Brain pericyte (primary cell): ENCODE data around the gene MCUB.

ENCODE experiments used
- DNase-seq: peaks from one replicate; pipeline ENCODE4 v3.0.0-alpha.2; 2012; ENCODE audit warnings: low read depth, low spot score

Gene MCUB

GRCh38 chr4:109729718-109730618, 169.9 kb downstream of the MCUB start, which contains the start of gene PLA2G12A:
Gene PLA2G12A, minus strand, starts transcription at chr4:109730070. Its CDS starts 261 bp downstream, at chr4:109729809.
- peak; percentile 41 for DNase-seq

- DNase-seq, result no peak
These were observed 170.8 kb downstream of the MCUB start for GRCh38 chr4:109730619-109731545.

GRCh38 chr4:109733728-109734127, 173.7 kb downstream of the MCUB start:
- DNase-seq, result no peak

- DNase-seq, result no peak
These were observed 175.7 kb downstream of the MCUB start for GRCh38 chr4:109735566-109736365.
